A375 (cell line): Measurements from ENCODE around the gene SCN5A. TPM values are rescaled to one million over a fixed set of nuclear protein-coding genes. Genes with fewer than 3 reads are reported as not detected.

ENCODE experiments used
- small RNA-seq: library from RNA; depleted of rRNA; stranded (forward); fragments of <200 nt; gene quantifications from one replicate; pipeline ENCODE3, GENCODE V24; 2014
- total RNA-seq: library from RNA; depleted of rRNA; stranded (reverse); fragments of >200 nt; shearing (Covaris generic); gene quantifications from 2 replicates; pipeline ENCODE4 v1.2.3, GENCODE V29; 2014; rRNA removed

The SCN5A gene
- total RNA-seq = 0.03 and 2.2 TPM in 2 replicates

DNA sequence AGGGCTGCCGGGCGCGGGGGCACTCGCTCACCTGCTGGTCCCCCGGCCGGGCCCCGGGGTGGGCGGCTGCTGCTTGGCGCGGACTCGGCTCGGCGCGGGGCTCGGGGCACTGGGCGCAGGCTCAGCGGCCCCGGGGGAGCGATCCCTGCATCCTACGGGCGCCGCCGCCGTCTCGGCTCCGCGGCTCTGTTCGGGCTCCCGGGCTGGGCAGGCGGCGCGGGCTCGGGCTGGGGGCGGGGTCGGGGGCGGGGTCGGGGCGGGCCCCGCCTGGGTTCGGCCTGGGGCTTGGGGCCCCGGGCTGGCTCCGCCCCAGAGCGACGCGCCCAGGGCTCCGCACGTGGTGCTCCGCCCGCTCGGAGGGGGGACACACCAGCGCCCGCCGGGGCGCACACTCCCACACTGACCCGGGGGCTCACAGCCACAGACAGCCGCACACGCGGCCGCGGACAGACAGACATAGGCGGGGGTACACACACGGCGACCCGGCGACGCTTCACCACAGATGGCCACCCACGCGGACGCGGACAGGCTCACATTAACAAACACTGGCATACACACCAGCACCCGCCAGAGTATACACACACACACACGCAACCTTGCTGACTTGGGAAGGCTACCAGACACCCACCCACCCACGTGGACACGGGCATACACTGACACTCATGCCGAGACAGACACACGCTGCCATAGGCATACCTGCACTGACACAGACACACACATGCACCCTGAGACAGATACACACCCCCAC lies at the start of gene SCN5A:
SCN5A (minus strand) TSS at position 188 of the 748 bp plus-strand sequence. CDS start 16,380 bp downstream, outside the sequence.

Small RNAs within 50 kb of the gene (small RNA-seq; reads per million reads assigned to genes)
- gene RF00019 = not detected

Other genes starting within 250 kb of the SCN5A start
- gene ACVR2B, start 195.8 kb downstream of the SCN5A start, total RNA-seq = 7.0 and 7.1 TPM in 2 replicates
- gene EXOG, start 153.3 kb downstream of the SCN5A start, total RNA-seq = 11.9 and 16.1 TPM in 2 replicates
- gene SCN10A, start 166.5 kb upstream of the SCN5A start, total RNA-seq = not detected in 2 replicates